ENCODE data around the gene C4orf36.
"Not testable (repeated sequence)": the region's sequence is repeated elsewhere in the genome, so short reads cannot be mapped to it uniquely, and the experiment has no call there.

The C4orf36 gene

DNA sequence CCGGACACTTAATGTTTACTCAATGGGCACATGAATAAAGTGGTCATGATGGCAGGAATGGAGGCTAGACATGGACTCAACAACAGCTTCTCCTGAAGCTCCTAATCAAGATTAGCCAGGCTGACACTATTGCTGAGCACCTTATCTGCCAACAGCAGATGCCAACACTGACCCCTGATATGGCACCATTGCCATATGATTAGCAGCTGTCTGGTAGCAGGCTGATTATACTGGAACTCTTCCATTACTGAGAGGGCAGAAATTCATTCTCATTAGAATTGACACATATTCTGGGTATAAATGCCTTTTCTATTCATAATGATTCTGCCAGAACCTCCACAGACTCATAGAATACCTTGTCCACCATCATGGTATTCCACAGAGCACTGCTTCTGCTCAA lies 24.2 kb upstream of the C4orf36 start:
- no peak for DNase-seq

DNA sequence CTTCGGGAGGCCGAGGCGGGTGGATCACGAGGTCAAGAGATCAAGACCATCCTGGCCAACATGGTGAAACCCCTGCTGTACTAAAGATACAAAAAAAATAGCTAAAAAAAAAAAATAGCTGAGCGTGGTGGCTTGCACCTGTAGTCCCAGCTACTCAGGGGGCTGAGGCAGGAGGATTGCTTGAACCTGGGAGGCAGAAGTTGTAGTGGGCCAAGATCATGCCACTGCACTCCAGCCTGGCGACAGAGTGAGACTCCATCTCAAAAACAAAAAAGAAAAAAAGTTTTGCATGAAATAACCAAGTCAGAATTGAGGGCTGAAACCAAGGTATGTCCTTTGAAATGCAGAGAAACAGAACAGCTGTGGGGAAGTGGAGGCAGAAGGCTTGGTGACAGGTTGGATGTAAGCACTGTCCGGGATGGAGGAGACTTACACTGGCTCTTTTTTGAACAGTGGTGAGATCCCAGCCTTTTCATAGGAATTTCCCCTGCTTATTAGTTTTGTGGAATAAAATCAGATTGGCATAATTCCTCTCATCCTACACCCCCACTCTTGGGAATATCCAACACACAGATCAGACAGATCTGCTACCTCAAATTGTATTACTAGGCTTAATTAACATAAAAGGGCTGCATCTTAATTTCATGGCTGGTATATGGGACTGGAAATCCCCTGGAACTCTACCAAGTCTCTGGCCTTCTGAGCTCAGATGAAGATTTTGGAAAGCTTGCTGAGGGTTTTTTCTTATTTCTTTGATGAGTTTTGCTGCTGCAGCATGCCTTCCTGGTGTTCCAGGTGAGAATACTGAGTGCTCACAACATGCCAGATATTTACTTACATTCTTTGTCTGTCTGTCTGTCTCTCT lies 18.8 kb upstream of the C4orf36 start:
- no peak for DNase-seq

DNA sequence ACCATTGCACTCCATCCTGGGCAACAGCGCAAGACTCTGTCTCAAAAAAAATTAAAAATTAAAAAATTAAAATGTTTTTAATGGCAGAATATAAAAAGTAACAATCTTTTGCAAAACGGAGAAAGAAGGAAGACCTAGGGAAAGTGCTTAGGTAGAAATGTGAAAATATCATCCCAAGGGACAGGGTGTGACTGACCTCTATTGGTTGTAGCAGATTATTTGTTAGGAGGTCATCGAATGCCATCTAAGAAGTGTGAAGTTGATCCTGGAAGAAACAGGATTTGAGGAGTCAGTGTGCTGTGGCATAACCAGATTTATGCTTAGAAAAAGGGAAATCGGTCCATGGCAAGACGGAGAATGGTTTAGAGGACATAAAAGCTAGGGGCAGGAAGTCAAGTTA lies 18.1 kb upstream of the C4orf36 start:
- DNase-seq, result no peak

DNA sequence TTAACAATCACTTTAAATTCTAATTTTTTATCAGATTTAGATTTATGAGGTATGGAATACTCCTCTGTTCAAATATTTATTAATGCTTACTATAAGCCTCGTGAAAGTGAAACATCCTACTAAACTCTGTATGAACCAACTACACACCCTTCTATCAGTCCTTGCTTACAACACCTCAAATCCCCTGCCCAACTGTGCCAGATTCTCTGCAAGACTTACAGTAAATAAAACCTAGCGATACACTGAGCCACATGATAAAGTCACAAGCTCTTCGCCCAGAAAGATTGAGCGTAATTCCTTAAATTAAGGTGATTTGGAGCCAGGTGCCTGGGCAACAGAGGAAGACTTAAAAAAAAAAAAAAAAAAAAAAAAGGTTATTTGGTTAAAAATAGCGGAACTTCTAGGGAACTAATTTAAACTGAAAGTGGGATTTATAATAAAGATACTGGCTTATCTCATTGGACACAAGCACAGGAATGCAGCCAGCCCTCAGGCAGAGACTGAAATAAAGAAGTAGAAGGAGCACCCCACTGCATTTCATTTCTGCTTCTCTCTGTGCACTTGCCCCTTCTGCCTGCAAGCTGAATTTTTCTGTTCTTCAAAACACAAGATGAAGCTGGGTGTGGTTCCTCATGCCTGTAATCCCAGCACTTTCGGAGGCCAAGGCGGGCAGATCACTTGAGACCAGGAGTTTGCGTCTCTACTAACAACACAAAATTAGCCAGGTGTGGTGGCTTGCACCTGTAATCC lies 17.5 kb upstream of the C4orf36 start:
- no peak for DNase-seq

DNA sequence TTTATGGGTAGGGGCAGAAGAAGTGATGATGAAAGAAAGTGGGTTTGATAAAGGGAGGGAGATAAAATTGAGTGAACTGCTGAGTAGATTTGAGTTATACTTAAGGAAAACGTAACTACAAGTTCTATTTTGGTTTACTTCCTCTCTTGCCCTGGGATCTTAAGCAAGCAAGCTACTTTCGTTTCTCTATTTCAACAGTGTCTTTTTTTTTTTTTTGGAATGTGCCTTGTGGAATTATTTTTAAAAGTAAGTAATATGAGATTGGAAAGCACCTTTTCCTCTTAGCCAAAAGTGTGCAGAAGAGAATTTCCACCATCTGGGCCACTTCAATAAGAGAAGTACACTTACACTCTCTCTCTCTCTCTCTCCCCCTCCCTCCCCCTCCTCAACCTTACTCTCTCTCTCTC lies 16.0 kb upstream of the C4orf36 start:
- DNase-seq, result no peak

DNA sequence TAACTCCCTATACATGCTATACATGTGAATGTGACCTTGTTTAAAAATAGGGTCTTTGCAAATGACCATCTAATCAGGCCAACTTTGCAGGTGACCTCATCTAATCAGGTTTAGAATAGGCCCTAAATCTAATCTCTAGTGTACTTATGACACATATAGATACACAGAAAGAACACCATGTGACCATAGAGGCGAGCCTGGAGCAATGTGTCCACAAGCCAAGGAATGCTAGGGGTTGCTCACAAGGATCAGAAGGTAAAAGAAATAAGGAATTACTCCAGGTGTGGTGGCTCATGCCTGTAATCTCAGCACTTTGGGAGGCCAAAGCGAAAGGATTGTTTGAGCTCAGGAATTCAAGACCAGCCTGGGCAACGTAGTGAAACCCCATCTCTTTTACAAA lies 9.6 kb upstream of the C4orf36 start:
- no peak for DNase-seq

DNA sequence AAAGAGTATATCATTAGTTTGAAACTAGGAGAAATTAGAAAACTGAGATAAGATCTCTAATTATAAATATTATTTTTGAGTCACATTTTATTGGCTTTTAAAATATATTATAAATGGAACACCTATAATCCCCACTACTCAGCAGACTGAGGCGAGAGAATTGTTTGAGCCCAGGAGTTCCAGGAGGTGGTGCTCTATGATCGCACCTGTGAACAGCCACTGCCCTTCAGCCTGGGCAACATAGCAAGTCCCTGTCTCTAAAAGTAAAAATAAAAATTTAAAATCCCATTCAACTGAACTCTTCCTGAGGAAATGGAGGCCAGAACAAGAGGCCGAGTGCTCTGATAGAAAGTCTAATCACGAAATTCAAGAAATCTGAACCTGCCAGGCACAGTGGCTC lies 6.3 kb upstream of the C4orf36 start:
- no peak for DNase-seq

DNA sequence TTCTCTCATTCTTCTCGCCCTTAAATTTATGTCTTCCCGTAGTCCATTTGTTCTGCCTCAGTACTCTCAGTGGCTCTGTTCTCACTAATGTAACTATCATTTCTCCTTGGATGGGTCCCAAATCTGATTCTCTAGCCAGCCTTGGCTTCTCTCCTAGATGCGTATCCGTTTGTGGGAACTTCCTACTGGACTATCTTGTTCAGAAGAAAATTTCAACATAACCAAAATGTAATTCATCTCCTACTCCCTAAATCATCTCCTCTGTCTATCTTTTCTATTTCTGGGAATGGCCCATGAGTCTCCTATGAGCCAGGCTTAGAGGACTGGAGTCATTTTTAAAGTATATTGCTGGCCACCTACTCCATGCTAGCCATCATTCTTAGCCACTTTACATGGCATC lies 4.4 kb upstream of the C4orf36 start:
- DNase-seq, result no peak

DNA sequence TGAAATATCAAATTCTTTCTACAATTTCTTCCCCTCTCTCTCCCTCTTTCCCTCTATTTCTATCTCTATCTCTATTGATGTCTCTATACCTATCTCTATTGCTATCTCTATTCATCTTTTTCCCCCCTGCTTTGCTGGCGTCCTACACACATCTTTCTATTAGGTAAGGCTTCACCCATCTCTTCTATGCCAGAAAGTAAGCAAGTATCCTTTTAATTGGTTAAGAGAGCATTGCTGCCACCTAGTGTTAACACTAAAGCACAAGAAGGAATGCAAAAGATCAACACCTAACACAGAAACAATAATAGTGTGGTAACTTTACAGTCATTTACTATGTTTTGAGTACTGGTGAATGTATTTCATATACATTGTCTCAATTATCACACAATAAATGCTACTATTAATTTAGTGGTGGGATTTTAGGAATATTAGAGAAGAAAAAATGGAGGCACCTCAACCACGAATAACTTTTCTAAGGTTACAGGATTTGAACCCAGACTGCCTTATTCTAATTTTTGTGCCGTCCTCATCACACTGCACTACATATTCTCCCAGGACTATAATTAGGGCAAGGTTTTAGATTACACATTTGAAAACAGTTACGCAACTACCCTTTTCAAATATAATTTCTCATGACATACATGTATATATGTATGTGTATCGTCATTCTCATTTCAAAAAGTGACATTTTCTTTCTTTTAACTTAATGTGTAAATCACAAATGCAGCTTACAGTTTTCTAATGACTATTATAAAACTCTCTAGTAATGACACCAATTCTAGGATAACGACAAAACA lies 3.7 kb upstream of the C4orf36 start:
- no peak for DNase-seq

DNA sequence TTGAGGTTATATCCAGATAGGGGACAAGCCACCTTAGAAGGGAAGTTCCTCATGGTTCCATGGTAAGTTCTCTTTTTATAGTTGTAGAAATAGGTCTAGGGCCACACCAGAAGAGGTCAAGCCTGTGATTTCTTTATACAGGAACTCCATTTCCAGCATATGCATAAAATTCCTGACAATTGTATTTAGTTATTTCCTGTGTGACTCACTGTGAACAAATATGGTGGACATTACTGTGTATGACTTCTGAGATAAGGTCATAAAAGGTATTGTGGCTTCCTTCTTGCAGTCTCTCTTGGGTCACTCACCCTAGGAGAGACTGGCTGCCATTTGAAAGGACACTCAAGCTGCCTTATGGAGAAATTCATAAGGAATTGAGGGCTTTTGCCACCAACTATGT lies 2.2 kb upstream of the C4orf36 start:
- no peak for DNase-seq

DNA sequence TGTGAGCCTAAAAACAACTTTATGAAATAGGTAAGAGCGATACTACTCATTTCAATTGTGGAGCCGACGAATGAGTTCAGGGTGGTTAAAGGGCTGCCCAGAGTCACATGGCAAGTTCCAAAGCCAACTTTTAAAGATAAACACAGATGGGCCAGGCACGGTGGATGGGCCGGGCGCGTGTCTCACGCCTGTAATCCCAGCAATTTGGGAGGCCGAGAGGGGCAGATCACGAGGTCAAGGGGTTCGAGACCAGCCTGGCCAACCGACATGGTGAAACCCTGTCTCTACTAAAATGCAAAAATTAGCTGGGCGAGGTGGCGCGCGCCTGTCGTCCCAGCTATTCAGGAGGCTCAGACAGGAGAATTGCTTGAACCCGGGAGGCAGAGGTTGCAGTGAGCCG lies 914 bp upstream of the C4orf36 start:
- DNase-seq, result no peak

DNA sequence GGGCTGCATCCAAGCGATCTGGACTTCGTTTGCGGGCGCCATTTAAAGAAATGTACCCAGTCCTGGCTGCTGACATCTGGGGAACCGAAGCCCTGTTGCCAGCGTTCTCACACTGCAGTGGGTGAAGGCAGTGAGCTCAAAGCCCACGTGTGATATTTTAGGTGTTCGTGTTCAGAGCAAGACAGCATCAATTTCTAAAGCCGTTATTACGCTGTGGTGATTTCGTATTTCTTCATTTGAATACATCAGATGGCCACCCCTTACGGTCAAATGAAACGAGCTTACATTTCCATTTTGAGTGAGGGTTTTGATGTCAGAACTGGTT lies 376 bp upstream of the C4orf36 start:
- DNase-seq, result no peak

DNA sequence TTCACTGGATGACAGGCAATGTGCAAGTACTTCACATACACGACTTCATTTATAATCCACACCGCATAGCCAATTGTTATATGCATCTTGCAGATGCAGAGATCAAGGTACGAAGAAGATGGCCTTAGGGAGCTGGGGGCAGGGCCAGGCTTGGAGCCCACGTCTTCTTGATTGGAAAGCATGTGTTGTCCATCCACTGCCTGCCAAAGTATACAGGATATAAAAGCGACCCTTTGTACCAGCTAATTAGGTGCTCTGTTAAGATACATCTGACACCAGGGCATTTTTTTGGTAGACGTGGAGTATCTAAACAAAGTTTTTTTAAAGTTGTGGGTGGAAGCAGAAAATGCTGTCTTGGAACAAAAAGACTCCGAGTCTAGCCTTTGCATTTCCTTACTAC lies 1.4 kb downstream of the C4orf36 start:
- no peak for DNase-seq

DNA sequence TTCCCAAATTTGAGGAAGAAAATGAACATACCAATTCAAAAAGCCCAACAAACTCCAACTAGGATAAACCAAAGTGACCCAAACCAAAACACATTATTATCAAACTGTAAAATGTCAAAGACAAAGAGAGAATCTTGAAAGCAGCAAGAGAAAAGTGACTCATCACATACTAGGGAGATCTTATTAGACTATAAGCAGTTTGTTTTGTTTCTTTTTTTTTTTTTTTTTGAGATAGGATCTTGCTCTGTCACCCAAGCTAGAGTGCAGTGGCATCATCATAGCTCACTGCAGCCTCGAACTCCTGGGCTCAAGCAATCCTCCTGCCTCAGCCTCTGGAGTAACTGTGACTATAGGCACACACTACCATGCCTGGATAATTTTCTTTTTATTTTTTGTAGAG lies 12.6 kb downstream of the C4orf36 start:
- no peak for DNase-seq

DNA sequence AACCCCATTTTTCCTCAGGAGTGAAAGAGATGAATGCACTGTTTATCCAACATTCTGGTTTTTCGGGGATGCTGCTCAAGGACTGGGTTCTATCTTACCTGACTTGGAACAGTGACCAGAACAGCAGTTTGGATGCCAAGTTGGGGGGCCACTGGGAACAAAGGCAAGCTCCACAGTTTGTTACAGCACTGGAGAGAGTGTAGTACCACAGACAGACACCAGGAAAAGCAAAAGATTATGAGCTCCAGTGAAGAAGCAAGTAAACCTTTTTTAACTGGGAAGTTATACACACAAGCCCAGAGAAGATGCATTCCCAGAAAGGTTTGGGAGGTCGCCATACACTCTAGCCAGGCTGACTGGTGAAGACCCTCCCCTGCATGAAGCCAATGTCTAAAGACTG lies 13.6 kb downstream of the C4orf36 start:
- DNase-seq, result no peak

DNA sequence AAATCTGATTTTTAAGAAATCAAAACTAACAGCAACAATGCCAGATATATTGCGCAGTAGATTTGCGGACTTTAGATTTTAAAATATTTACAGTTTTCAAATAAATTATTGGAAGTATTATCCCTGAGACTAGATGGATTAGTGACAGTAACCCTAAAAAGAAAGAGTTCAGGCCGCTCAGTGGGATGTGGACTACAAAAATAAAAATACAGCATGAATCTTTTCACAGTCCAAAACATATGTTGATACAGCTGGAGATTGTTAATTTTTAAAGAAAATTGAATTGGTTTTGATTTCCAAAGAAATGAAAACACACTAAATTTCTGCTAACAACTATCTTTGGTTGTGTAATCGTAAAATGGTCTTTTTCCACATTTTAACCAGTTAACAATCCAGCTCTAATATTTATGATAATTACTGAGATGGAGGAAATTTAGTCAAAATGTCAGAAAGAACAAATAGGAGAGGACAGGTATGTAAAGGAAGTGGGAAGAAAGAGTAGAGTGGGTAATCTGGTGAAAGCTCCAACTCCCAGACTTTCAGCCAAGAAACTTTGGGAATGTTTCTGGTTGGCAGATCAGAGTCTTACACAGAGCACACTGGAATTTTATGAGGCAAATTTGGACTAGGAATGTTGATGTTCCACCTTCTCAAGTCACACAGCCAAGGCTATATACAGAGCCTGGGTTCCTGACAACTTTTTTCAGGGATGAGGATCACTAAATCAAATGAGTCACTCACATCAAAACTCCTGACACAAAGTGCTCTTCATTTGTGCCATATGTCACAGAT lies 15.1 kb downstream of the C4orf36 start:
- no peak for DNase-seq

DNA sequence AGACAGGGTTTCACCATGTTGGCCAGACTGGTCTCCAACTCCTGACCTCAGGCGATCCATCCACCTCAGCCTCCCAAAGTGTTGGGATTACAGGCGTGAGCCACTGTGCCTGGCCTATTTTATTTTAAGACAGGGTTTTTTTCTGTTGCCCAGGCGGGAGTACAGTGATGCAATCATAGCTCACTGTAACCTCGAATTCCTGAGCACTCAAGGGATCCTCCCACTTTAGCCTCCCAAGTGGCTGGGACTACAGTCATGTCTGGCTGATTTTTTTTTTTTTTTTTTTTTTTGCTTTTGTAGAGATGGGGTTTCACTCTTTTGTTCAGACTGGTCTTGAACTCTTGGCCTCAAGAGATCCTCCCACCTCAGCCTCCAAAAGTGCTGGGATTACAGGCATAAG lies 16.8 kb downstream of the C4orf36 start:
- DNase-seq, result not testable (repeated sequence)

DNA sequence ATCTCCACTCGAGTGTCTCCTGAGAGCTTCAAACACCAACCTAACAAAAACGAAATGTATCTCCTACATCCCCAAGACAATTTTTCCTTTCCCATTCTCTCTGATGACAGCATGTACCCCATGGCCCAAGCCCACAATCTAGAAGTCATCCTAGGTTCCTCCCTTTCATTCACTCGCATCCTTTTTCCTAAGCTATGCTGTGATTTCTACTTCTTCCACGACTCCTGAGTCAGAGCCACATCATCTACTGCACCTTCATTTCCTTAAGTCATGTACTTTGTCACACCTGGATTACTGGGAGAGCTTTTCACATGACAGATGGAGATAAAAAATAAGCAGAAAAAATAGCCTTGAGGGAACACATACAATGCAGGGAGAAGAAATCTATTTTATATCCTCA lies 20.1 kb downstream of the C4orf36 start:
- DNase-seq, result no peak

DNA sequence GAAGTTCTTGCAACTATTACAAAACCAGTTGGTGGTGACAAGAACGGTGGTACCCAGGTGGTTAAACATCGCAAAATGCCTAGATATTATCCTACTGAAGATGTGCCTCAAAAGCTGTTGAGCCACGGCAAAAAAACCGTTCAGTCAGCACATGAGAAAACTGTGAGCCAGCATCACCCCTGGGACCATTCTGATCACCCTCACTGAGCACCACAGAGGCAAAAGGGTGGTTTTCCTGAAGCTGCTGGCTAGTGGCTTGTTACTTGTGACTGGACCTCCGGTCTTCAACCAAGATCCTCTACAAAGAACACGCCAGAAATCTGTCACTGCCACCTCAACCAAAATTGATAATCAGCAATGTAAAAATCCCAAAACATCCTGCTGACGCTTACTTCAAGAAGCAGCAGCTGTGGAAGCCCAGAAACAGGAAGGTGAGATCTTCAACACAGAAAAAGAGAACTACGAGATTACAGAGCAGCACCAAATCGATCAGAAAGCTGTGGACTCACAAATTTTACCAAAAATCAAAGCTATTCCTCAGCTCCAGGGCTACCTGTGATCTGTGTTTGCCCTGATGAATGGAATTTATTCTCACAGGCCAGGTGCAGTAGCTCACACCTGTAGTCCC lies 21.7 kb downstream of the C4orf36 start:
- no peak for DNase-seq

DNA sequence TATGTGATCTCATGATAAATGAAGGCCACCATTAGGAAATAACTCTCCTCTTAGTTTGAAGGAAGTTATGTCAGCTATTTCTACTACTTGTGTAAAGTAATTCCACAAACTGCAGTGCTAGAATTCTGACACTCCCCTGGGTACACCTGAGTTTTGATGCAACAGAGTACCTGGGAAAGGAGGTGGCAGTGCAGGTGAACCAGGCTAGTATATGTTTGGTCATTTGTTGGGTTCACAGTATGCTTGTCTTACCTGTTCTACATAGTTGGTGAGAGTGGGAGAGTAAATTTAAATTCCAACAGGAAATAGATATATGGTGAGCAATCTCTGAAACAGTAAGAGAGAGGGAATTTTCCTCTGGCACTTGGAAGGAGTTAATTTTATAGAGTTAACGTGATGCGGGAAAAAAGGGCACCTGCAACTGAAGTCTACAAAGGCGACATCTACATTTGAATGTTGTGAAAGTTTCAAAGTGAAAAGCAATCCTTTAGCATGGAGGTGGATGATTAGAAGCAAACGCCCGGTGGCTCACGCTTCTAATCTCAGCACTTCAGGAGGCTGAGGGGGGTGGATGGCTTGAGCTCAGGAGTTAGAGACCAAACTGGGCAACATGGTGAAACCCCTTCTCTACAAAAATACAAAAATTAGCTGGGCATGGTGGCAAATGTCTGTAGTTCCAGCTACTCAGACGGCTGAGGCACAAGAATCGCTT lies 34.7 kb downstream of the C4orf36 start:
- no peak for DNase-seq

DNA sequence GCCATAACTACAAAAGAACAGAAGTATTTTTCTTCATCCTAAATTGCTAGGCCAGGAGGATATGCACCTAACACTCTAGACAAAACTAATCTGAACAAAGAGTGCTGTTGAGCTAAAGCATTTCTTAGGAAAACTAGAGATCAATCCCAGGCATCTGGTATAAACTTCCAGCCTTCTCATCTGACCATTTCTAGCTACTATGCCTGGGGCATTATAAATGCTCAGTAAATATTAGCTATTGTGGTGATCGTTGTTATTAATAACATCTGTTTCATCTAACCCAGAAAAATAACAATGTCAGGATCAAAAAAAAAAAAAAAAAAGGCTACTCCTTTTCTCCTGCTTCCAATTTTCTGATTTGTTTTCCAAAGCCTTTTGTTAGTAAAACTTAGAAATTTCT lies 35.3 kb downstream of the C4orf36 start:
- no peak for DNase-seq

DNA sequence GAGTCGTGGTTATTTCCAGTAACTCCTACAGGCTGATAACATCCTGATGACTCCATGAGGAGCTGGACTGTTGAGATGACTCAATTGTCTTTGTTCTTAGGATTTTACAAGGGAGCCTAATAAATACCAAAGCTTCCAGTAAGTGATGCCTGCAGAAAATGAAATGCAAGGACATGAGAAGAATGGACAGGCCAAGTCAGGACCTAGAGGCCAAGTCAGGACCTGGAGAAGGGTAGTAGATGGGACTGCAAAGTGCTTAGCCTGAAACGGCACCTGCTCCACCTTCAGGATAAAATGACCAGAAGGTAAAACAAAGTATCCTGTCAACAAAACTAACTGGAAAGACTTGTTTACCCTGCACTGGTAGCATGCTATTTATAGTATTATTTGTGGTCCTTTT lies 36.6 kb downstream of the C4orf36 start:
- no peak for DNase-seq
